Activated CD4-positive, alpha-beta T cell treated with anti-CD3 and anti-CD28 coated beads, Interleukin-2, amount 50 U/mL, for 1 hour (primary cell): ENCODE results near the gene SERPINI1.
"Not testable (repeated sequence)": the region's sequence is repeated elsewhere in the genome, so short reads cannot be mapped to it uniquely, and the experiment has no call there.

Source experiments
- DNase-seq: peaks from one replicate; pipeline ENCODE4 v3.0.0-alpha.2; 2020

The SERPINI1 gene

DNA sequence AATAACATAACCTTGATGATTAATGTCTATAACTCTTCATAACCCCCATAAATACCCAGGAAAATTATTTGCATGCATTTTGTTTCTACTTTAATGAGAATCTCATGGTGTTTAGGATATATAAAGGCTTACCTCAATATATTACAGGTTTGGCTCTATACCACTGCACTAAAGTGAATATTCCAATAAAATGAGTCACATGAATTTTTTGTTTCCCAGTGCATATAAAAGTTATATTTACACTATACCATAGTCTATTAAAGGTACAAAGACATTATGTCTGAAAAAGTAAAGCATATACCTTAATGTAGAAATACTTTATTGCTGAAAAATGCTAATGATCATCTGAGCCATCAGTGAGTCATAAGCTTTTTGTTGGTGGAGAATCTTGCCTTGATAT, 74.7 kb downstream of the SERPINI1 start:
- DNase-seq: no peak

DNA sequence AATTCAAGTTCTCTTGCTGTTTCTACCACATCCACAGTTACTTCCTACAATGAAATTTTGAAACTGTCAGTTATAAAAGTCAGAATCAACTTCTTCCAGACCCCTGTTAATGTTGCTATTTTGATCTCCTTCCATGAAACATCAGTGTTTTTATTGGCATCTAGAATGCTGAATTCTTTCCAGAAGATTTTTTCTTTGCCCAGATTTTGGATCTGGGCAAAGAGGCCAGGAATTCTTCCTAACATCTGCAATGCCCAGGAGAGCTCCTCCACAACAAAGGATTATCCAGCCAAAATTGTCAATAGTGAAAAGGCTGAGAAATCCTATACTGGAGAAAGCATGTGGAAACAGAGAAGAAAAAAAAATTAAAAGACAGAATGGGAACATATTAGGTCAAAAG, 75.5 kb downstream of the SERPINI1 start:
- DNase-seq: no peak

DNA sequence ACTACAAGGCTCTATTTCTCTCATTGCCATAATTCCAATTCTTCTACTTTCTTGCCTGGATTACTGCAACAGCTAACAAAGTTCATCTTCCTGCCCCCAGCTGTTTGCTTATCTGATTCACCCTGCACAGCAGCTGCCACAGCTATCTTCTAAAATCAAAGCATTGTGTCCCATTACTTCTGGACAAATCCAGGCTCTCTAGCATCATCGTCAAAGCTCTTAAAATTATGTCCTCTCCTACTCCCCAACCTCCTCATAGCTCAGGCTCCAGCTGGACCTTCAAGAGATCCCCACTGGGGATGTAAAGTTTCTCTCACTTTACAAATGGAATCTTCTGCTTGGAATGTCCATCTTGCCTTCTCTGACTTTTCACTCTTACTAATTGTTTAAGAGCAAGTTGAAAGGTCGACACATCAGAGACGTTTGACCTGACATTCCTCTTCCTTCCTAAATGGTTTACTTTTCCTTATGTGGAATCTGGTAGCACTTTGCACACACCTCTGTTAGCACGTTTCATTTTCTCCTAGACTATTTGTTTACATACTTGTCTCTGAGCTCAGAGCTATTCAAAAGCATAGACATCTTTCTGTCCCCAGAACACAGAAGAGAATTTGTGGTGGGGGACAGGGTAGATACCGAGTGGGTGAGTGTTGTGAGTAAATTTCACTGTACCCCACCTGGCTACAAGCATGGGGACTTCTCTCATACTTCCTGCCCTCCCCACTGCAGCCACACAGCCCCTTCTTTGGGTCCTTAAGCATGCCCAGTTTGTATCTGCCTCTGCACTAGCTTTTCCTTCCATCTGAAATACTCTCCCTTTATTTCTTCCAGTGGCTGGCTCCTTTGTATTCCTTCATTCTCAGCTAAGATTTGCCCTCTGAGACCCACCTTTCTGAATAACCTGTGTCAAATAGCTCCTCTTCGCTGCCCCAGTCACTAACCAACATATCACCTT, 77.9 kb downstream of the SERPINI1 start:
- no peak for DNase-seq

DNA sequence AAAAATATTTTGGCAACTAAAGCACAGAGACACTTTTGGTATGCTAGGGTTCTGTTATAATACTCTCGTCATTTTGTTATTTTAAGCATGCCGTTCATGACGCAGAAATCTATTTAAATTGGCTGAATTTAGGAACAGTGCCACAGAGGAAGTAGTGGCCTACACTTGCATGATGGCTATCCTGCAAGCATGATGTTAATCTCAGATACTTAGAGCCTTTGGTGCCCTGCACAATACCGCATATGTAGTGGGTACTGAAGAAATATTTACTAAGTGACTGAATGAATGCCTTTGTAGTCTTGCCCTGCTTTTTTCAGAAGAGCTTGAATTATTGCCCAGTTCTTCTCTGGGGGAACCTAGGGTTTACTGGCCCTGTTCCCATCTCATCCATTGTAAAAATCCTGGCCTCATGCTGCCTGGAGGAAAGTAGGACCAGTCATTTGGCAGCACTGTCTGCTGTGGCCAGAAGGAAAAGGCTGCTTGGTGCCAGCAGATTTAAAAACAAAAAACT, 79.0 kb downstream of the SERPINI1 start:
- no peak for DNase-seq

DNA sequence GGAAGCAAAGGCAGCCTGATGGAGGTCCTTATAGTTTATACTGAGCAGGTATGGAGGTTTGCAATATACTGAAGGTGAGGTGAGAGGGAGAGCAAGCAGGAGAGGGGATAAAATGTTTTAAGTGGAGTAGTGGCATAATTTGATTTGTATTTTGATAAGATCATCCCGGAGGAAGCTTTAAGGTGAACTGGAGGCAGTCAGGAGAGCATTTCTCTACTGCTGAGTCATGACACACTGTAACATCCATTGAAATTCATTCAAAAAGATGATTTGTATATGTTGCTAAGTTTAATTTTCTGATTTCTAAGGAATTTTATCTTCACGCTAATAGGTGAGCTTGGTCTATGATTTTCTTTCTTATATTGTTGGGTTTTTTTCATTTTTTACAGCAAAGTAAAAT, 81.4 kb downstream of the SERPINI1 start:
- DNase-seq: no peak

DNA sequence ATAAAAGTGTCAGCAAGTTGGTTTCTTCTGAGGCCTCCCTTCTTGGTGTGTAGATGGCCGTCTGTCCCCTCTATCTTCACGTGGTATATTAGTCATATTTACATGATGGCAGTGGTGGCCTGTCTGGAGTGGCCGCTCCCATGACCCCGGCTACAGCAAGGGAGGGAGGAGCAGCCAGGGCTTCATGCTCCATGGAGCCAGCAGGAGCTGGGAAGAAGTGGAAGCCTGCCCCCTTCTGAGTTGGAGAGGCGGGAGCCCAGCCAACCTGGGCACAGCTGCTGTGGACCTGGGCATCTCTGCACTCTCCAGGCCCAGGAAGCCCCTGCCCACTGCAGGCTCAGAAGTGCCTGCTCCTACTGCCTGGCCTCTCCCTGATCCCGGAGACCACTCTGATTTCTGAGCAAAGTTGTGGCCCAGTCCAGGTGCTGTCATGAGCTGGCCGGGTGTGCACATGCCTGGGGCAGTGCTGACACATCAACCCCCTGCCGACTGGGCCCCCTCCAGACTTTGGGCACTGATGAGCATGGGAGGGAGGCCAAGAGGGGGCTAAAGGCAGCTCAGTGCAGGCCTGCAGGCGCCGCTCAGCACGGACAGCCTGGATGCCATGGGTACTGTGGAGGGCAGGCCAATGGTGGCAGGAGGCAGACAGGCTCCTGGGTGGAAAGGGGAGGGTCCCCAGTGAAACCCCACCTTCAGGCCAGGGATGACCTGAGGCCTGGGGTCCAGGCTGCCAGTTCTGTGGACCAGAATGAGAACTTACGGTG, 84.8 kb downstream of the SERPINI1 start:
- no peak for DNase-seq

DNA sequence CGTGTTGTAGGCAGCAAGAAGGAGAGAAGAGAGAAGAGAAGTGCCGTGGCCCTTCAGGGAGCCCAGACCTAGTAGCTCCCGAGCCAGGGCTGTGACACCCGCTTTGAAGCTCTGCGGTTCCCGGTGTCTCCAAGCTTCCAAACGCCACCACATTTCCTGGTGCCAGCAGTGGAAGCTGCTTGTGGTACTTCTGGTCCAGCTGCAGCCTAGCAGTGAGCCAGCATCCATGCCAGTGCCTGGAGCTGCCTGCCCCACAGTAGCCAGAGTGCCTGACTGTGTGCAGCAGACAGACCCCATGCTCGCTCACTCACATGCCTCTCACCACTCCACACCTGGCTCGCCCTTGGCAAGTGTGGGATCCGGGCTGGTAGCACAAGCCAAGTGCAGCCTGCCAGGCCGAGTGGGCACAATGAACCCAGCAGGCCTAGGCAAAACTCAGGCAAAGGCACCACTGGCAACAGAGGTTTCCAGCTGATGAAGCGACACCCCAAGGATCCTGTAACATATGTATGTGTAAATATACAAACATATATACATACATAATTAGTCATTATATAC, 85.8 kb downstream of the SERPINI1 start:
- DNase-seq: no peak

DNA sequence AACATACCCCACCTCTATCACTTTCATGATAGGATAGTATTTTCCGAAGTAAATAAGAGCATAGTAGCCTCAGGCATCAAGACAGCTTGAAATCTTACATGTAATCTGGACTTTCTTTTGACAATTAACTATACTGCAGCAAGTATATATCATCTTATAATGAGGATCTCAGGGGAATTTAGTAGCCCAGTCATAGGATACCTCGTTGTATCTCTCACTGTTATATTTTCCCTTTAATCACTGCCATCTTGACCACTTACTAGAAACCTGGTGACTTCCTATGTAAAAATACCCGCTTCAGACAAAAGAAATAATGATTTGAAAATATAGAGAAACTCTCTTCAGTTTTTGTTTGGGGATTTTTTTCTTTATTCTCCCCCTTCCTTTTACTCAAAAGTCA, 88.2 kb downstream of the SERPINI1 start:
- DNase-seq: no peak

DNA sequence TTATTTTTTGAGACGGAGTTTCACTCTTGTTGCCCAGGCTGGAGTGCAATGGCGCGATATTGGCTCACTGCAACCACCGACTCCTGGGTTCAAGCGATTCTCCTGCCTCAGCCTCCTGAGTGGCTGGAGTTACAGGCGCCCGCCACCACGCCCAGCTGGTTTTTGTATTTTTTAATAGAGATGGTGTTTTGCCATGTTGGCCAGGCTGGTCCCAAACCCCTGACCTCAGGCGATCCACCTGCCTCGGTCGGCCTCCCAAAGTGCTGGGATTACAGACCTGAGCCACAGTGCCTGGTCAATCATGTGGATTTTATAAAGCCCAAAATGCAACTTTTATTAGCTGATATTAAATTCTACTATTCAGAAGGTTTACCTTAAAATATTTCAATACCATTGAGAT, 92.1 kb downstream of the SERPINI1 start:
- DNase-seq: not testable (repeated sequence)

DNA sequence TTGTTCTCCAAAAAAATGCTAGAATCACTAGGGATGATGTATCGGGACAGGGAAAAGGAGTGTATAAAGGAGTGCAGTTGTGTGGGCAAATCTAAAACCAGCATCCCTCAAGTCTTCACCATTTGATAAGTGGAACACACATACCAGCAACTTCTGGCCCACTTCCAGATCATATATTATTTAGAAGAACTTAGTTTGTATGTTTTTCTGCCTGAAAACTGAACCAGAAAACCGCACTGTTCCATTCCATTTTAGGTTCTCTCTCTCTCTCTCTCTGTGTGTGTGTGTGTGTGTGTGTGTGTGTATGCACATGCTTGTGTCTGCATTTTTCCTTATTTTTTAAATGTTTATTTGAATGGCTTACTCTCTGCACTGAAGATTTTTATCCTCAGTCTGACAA, 93.5 kb downstream of the SERPINI1 start:
- DNase-seq: no peak

DNA sequence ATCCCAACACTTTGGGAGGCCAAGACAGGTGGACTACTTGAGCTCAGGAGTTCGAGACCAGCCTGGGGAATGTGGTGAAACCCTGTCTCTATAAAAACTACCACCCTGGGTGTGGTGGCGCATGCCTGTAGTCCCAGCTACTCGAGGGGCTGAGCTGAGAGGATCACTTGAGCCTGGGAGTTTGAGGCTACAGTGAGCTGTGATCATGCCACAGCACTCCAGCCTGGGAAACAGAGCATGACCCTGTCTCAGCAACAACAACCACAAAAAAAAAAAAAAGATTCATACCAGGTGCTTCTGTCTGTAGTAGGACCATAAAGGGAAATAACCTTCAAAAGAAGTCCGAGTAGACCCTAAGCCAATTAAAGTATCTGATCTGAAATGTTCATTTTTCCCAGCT, 94.5 kb downstream of the SERPINI1 start:
- DNase-seq: no peak

DNA sequence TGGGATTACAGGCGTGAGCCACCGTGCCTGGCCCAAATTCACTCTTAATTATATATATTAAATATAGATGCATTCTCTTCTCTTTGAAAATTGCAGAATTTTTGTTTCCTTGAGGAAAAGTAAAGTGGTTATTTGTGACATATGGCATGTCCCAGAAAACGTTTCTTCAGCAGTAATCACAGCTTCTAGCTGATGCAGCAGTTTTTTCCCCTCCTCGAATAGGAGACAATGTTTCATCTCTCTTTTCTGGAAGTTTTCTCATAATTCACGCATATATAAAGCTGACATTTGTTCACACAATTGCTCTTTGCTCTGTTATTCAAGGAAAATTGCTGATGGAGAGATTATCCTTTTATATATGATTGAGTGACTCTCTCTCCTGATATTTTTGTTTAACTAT, 99.8 kb downstream of the SERPINI1 start:
- DNase-seq: no peak

DNA sequence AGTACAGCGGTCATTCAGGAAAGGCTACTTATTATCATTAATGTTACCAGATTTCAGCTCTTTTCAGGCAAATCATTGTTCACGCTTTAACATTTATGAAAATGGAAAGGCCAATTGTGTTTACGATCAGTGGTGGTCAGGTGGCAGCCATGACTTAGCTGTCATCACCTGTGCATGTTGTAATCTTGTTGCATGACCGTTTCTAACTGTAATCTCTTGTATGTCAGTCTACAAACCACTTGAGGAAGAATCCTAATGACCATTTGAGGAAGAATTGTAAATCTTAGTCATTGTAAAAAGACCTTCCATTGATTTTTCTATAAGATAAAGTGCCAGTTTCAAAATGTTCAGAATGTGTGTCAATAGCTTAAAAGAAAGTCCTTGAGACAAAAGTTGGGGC, 100.4 kb downstream of the SERPINI1 start:
- no peak for DNase-seq

DNA sequence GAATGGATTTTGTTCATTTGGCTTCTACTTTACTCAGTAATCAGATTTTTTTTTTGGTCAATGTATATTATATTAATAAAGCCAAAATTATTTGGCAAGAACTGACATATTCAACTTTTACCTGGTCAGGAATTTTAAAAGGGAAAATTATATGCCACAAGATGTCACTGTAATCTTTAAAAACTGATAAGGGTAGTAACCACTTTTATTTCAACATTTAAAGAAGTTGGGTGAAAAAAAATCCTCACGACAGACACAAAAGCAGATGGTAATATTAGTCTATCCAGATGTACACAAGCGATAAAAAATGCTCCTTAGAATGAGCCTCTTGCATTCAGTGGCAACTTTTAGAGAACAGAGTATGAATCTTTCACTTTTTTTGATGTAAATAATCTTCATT, 101.9 kb downstream of the SERPINI1 start:
- DNase-seq: no peak

DNA sequence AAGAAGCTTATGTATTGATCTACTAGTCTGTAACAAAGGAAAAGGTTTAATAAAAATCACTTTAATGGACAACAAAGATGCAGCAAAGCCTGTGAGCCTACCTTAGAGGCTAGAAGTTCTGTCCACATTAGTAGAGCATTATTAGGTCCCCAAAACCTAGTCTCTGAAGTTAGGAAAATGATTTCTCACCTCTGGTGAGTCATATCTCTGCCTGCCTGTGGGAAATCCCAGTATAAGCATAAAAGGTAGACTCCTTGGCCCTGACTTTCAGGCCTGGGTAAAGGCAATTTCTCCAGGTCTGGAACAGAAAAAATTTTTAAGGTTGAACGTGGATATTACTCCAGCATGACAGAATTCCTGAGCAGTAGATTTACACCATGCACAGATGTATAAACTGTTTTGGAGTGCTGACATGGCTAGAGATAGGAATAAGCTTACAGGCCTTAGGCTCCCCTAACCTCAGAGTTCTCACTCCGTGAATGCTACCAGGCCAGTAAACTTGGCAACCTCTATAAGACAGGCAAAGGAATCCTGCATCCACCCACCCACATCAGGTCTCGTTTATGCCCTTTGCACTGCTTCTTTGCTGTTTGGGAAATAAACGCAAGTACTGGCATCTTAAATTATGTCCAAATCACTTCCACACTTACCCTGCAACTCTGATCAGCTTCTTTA, 104.1 kb downstream of the SERPINI1 start:
- DNase-seq: no peak

DNA sequence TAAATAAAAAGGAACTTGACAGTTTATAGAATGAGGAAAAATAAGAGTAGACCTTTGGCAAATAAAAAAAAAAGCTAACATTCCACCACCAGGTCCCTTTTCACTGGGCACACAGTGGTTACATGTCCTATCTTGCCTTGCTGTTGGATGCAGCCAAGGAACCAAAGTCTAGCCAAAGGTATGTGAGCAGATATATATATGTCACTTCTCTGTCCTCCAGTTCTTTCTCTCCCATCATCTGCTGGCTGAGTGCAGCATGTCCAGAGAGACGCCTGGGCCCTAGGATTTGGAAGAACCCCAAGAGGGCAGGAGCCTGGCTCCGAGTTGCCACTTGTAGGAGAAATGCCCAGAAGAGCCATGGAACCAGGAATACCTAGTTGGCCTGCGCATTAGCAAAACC, 104.7 kb downstream of the SERPINI1 start:
- no peak for DNase-seq

DNA sequence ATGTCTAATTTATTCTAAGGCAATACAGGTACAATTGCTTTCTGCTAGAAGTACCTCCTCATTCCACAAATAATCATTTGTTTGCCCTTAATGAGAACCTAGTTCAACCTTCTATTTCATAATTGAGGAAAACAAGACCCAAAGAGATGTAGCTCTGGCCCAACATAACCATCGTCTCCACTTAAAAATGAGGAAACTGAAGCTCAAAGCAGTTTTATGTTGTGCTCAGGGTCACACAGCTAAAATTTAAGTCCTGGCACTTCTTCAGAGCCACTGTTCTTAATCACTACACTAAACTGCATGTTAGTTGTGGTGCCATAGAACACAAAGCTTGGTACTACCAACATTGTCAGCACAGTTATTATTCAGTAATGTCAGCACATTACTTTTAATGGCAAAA, 108.0 kb downstream of the SERPINI1 start:
- no peak for DNase-seq

DNA sequence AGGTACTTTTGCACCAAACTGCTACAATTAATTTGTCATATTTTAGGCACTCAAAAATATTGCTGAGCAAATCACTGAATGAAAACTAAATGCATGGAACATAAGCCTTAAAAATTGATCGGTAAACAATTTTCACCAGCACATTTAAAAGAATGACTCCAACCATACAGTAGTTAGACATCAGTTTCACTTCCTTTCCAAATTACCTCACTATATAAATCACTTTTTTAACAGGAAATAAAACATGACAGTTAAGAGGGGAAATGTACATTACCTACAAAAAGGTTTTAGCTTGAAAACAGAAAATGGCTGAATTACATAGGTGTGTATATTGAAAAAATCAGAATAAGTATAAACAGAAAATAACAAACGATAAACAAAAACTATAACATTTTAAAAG, 108.4 kb downstream of the SERPINI1 start:
- DNase-seq: no peak

DNA sequence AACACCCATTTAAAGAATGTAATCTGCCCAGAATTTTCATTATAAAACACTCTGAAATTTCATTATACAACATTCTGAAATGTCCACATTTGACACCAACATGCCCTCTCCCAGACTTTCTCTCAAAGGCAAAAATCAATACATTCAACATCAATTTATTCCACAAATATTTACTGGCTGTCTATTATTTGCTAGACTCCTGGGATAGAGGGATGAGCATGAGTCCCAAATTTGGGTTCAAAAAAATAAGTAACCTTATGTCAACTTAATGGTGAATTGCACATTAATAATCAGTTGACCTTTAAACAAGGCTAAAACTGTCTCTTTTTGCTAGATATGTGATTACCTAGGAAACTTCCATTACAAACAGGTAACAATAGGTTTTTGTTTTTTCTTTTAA, 109.0 kb downstream of the SERPINI1 start:
- DNase-seq: no peak

DNA sequence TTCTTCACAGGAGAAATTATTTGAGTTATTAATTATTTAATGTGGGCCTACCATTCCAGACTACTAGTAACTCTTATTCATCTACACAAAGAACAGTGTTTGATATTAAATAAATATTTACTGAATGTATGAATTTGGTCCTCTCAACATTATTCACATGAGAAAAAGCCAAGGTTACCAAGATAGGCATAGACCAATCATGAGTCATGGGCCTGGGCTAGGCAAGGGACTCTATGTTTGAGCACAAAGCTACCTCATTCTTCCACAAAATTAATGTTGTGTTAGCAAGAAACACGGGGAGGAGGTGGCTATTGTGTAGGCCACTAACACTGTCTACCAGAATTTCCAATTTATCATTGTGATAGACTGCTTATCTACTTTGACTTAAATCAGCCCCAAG, 115.7 kb downstream of the SERPINI1 start:
- DNase-seq: no peak

DNA sequence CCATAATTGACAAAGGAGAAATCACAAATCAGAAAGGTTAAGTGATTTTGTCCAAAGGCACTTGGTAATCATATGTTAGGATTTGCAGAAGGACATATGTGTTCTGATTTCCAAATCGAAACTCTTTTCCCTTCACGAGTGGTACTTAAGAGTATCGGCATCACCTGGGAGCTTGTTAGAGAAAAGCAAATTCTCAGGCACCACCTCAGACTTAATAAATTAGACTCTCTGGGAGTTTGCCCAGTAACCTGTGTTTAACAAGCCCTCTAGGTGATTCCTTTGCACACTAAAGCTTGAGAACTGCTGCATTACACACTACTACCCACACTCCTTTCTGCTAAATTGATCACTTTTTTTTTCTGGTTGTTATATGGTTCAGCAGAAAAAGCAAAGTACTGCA, 116.2 kb downstream of the SERPINI1 start:
- DNase-seq: no peak

DNA sequence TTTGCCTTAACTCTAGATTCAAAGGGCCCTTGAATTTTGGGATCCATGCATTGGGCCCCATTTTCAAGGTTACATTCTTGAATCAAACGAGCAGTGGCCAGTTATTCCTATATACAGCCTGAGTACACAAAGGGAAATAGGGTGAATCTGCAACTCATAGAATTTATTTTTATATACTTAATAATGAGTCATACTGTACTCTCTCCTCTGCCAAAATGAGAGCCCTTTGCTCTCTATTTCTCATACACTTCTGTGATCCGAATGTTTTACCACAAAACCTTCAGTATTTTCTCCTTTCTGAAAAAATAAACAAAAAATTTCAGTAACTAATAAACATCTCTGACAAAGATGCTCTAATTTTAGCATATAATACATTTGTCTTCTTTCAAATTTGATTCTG, 116.7 kb downstream of the SERPINI1 start:
- no peak for DNase-seq

DNA sequence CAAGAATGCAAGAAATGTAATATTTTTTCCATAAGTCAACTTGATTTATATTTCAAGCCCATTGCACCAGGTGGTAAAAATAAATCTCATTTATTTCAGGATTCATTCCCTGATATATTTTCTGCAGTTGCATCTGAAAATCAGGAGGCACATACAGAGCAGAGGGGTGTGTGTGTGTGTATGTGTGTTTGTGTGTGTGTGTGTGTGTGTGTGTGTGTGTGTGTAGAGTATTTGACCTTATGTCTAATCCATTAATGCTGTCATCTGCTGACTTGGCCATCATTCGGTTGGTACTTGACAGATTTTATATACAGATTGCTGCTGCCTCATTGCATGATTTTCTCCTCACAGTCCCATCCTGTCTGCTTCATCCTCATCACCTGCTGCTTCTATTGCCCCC, 118.5 kb downstream of the SERPINI1 start:
- DNase-seq: no peak
